Right lobe of liver (tissue), 6 donors: ENCODE data around the gene GNB5. TPM values are rescaled to one million over a fixed set of nuclear protein-coding genes. Genes with fewer than 3 reads are reported as not detected.

Source experiments
- ATAC-seq, 4 donors: fragments of 200-7000 bp; cut with Tn5 transposase; one replicate each; pipeline ENCODE4 v1.9.1; 2020; ENCODE audit warnings: mild to moderate bottlenecking in 4 of 4, moderate library complexity in 4 of 4
- DNase-seq, 3 donors: peaks; one replicate each; pipeline ENCODE4 v3.0.0-alpha.2; 2020
- H3K27ac ChIP-seq, 3 donors: fragments of 200-600 bp; one replicate each; pipeline ENCODE4 v1.8.0; 2022
- H3K27me3 ChIP-seq, 2 donors: fragments of 200-600 bp; one replicate each; pipeline ENCODE4 v1.8.0; 2022
- H3K36me3 ChIP-seq, 4 donors: fragments of 200-600 bp; sonication (generic) in 1 of 4; one replicate each; pipeline versions ENCODE4 v1.5.1 to v1.8.0; 2017 to 2022; ENCODE audit warnings: control low read depth in 1 of 4
- H3K4me1 ChIP-seq, 4 donors: fragments of 200-600 bp; sonication (generic) in 1 of 4; one replicate each; pipeline versions ENCODE4 v1.5.1 to v1.8.0; 2017 to 2022; ENCODE audit warnings: control low read depth in 1 of 4
- H3K4me3 ChIP-seq, 3 donors: fragments of 200-600 bp; one replicate each; pipeline ENCODE4 v1.8.0; 2022
- H3K9me3 ChIP-seq, 4 donors: fragments of 200-600 bp; sonication (generic) in 1 of 4; one replicate each; pipeline versions ENCODE4 v1.5.1 to v1.8.0; 2017 to 2022; ENCODE audit warnings: control low read depth in 1 of 4
- CTCF ChIP-seq, 4 donors: fragments of 200-600 bp in 3 of 4; fragments of 450-650 bp in 1 of 4; IDR thresholded peaks; one replicate each; pipeline versions ENCODE4 v1.5.1 to v1.8.0; 2016 to 2022; ENCODE audit warnings: antibody characterized with exemption in 4 of 4, mild to moderate bottlenecking in 2 of 4
- POLR2A ChIP-seq: fragments of 450-650 bp; IDR thresholded peaks from one replicate; pipeline ENCODE4 v1.6.1; 2017; ENCODE audit warnings: antibody characterized with exemption, mild to moderate bottlenecking
- WGBS: methylation state at CpG from one replicate; pipeline ENCODE4 v1.1.6; 2018; ENCODE audit warnings: low coverage, low lambda C conversion rate; ENCODE audit not compliant: insufficient coverage; ENCODE audit errors: missing lambda C conversion rate; 5-methylcytosine and 5-hydroxymethylcytosine counted together
- intact Hi-C, 2 donors: fragments of 100-400 bp; cut with DNase I; formaldehyde crosslinking; loops; one replicate each; pipeline versions ENCODE4 v1.11.2 to v1.14.1; 2022
- total RNA-seq, 6 experiments: library from RNA; depleted of rRNA in 2 of 6; stranded (reverse); fragments of >200 nt in 2 of 6; fragmentation: NEBNext Ultra II Directional in 3 of 6; extraction: Animal tissue kit (Norgen Biotek cat#: 25700) in 3 of 6; gene quantifications; one replicate each; pipeline versions ENCODE4 v1.1.0 to v1.2.4, GENCODE V29; 2016 to 2023
- donor health status: DM: no; HTN: yes; CAD: no.
- donor health status: DM: no; HTN: no; CAD: no.
- donor health status: DM: no; HTN: no; CAD: no.
- donor health status: DM: no; HTN: yes; CAD: no.
- donor health status: DM: no; HTN: yes; CAD: no.

GNB5 gene
- total RNA-seq, 6 experiments from 2014 or later: 11.1 to 34.5 (median 16.5) TPM

- no peak for TF ChIP-seq CTCF (IDR thresholded peaks at IDR 0.05)
- TF ChIP-seq POLR2A: no peak
- no peaks in the 10 kb centered on the region for H3K27me3 ChIP-seq
- ATAC-seq: no peak
- no peak overlapping the region for H3K4me3 ChIP-seq
- intact Hi-C loops: no loop called here
- peaks cover 0 to 8% (median 4%) of the 10 kb centered on the region in 4 donors for H3K4me1 ChIP-seq
- no peak overlapping the region for H3K27ac ChIP-seq
- WGBS: 77% methylated on average over 10 of the region's 11 CpGs
- peaks cover 0 to 2% (median 0%) of the 10 kb centered on the region in 4 donors for H3K36me3 ChIP-seq
- no peak for DNase-seq
- H3K9me3 ChIP-seq: no peaks in the 10 kb centered on the region
Measured at GRCh38 chr15:52143873-52144272, 47.3 kb downstream of the GNB5 start.

GRCh38 chr15:52140646-52141045 lies 50.5 kb downstream of the GNB5 start:
- no peak for ATAC-seq
- Histone ChIP-seq H3K4me1 (peaks cover 0 to 36% (median 20%) of the 10 kb centered on the region in 4 donors), H3K27ac (no peak overlapping the region), H3K36me3 (no peaks in the 10 kb centered on the region), H3K4me3 (no peak overlapping the region), H3K9me3 (no peaks in the 10 kb centered on the region), H3K27me3 (no peaks in the 10 kb centered on the region)
- DNase-seq: no peak
- 60% methylated on average over 1 of the region's 4 CpGs for WGBS
- intact Hi-C loops: no loop called here
- TF ChIP-seq POLR2A (no peak), CTCF (IDR thresholded peaks at IDR 0.05) (no peak)

- H3K27me3 ChIP-seq: no peaks in the 10 kb centered on the region
- WGBS: 19% methylated on average over 13 of the region's 17 CpGs
- H3K36me3 ChIP-seq: no peaks in the 10 kb centered on the region
- DNase-seq (peak; percentile 82 to 85 (median 85)), ATAC-seq (peak; percentile 66 to 75 (median 70))
- H3K9me3 ChIP-seq: no peaks in the 10 kb centered on the region
- intact Hi-C loops: no loop called here
- peak overlapping the region; percentile 63 to 97 (median 96) for H3K27ac ChIP-seq
- TF ChIP-seq CTCF (IDR thresholded peaks at IDR 0.05) (peak; percentile 80 to 85 (median 83)), POLR2A (no peak)
- H3K4me1 ChIP-seq: peaks cover 0 to 44% (median 24%) of the 10 kb centered on the region in 4 donors
- no peak overlapping the region for H3K4me3 ChIP-seq
Measured at GRCh38 chr15:52139599-52140462, 51.4 kb downstream of the GNB5 start.

- DNase-seq: peak; percentile 38 to 81 (median 57)
- intact Hi-C loops: no loop called here
- TF ChIP-seq POLR2A (no peak), CTCF (IDR thresholded peaks at IDR 0.05) (peak in 1 of 4 donors; percentile 5)
Measured at GRCh38 chr15:52137432-52138357, 53.5 kb downstream of the GNB5 start.

More at GRCh38 chr15:52137432-52138357, 53.5 kb downstream of the GNB5 start:
- no peak overlapping the region for H3K4me3 ChIP-seq
- peak overlapping the region; percentile 88 to 97 (median 96) for H3K27ac ChIP-seq
- ATAC-seq: peak; percentile 34 to 60 (median 49)
- H3K27me3 ChIP-seq: no peaks in the 10 kb centered on the region
- no peaks in the 10 kb centered on the region for H3K9me3 ChIP-seq
- peaks cover 0 to 58% (median 30%) of the 10 kb centered on the region in 4 donors for H3K4me1 ChIP-seq
- 64% methylated on average over 8 of the region's 12 CpGs for WGBS
- H3K36me3 ChIP-seq: no peaks in the 10 kb centered on the region
